Left cardiac atrium (tissue), 4 donors: ENCODE measurements around the gene AP5B1. TPM values are rescaled to one million over a fixed set of nuclear protein-coding genes. Genes with fewer than 3 reads are reported as not detected.

Experiments used
- ATAC-seq, 2 donors: fragments of 200-7000 bp; cut with Tn5 transposase; one replicate each; pipeline ENCODE4 v1.9.1; 2020; ENCODE audit warnings: mild to moderate bottlenecking in 2 of 2, moderate library complexity in 2 of 2
- DNase-seq: peaks from one replicate; pipeline ENCODE4 v3.0.0-alpha.2; 2020
- intact Hi-C, 2 donors: fragments of 100-400 bp; cut with DNase I; formaldehyde crosslinking; loops; one replicate each; pipeline versions ENCODE4 v1.14.1 to v1.15.1; 2022 to 2023
- total RNA-seq, 2 donors: library from RNA; stranded (reverse); fragmentation: NEBNext Ultra II Directional; extraction: Animal tissue kit (Norgen Biotek cat#: 25700); gene quantifications; one replicate each; pipeline ENCODE4 v1.2.1, GENCODE V29; 2021
- donor health status: DM: no; HTN: yes; CAD: no.
- donor health status: DM: no; HTN: yes; CAD: no; lungs with severe emphysema.
- donor health status: DM: yes; HTN: yes; CAD: no.
- donor health status: Dilated cardiomyopathy.

The AP5B1 gene
- total RNA-seq, 2 donors from 2014 or later: 9.2 to 15.0 TPM

- DNase-seq (no peak), ATAC-seq (no peak)
- intact Hi-C loops: no loop called here
These were observed 28.1 kb upstream of the AP5B1 start for GRCh38 chr11:65808744-65809341.

DNA sequence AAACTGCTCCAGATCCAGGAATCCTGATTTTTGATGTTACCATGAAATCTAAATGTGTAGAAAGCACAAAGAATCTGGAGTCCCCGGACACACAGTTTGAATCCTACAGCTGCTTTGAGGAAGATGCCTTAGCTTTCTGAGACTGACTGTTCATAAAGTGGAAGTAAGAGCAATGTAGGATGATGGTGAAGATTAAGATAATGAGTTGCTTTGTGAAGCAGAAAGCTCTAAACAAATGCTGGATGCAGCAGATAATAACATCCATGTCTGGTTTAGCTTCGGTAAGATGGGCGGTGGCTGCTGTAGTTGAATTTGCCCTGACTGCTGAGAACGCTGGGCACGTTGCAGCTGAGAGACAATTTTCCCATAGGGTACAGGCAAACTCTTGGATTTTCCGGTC lies 26.2 kb upstream of the AP5B1 start:
- ATAC-seq: no peak
- no peak for DNase-seq
- intact Hi-C loops: no loop called here

DNA sequence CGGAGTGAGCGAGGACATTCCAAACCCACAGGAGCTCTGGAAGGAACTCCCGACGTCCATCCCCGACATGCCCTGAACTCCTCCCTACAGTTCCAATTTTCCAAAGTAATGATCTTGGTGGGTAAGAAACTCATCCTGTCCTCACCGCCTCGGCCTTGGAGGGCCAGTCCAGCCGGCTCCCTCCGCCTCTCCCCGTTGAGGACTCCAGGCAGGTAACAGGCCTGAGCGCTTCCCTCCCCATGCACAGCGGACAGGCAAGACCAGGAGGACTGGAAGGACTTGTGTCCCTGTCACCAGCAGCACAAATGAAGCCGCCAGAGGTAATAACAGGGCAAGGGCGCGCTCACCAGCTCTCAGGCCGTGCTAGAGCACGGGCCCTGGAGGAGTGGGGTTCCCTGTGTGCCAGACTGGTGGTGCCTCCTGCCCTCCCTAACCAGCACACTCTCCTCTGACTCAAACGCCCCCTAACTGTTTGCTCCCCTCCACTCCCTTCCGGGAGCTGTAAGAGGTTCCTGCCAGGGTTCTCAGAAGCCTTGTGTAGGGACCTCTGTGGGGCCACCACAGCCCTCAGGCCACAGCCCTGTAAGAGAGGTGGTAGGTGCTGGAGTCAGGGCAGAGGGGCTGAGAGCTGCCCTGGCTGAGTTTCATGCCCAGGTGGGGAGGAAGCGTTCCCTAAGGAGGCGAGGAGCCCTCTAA lies 23.2 kb upstream of the AP5B1 start:
- ATAC-seq (no peak), DNase-seq (no peak)
- intact Hi-C loops: no loop called here

GRCh38 chr11:65802841-65803240 lies 22.1 kb upstream of the AP5B1 start:
- DNase-seq: no peak
- intact Hi-C loops: no loop called here
- no peak for ATAC-seq

GRCh38 chr11:65801153-65801987 lies 20.6 kb upstream of the AP5B1 start:
- ATAC-seq: no peak
- no peak for DNase-seq
- intact Hi-C loops: no loop called here

DNA sequence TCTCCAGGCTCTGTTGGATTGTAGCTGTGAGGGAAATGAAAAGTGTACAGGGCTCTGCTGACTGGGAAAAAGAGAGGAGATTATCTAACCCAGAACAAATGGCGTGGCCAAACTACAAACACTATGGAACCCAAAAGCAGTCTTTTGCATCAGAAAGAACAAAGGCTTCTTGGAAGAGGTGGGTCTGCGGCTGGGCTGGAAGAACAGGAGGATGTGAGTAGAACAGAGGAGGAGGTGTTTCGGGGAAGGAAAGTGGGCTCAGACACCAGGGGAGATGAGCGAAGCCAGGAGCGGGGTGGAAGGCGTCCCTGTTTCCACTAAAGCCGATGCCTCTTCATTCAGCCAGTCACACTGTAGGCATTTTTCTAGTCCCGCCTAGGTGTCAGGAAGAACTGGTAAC lies 18.1 kb upstream of the AP5B1 start:
- no peak for ATAC-seq
- no peak for DNase-seq
- intact Hi-C loops: no loop called here

DNA sequence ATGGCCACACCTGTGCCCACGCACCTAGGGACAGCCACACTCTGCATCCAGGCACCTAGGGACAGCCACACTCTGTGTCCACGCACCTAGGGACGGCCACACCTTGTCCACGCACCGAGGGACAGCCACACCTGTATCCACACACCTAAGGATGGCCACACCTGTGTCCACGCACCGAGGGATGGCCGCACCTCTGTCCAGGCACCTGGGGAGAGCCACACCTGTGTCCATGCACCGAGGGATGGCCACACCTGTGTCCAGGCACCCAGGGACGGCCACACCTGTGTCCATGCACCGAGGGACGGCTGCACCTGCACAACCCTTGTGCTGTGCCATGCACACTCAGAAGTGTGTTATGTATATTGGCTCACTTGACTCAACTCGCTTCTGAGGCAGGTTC lies 16.9 kb upstream of the AP5B1 start:
- intact Hi-C loops: no loop called here
- DNase-seq (no peak), ATAC-seq (no peak)

DNA sequence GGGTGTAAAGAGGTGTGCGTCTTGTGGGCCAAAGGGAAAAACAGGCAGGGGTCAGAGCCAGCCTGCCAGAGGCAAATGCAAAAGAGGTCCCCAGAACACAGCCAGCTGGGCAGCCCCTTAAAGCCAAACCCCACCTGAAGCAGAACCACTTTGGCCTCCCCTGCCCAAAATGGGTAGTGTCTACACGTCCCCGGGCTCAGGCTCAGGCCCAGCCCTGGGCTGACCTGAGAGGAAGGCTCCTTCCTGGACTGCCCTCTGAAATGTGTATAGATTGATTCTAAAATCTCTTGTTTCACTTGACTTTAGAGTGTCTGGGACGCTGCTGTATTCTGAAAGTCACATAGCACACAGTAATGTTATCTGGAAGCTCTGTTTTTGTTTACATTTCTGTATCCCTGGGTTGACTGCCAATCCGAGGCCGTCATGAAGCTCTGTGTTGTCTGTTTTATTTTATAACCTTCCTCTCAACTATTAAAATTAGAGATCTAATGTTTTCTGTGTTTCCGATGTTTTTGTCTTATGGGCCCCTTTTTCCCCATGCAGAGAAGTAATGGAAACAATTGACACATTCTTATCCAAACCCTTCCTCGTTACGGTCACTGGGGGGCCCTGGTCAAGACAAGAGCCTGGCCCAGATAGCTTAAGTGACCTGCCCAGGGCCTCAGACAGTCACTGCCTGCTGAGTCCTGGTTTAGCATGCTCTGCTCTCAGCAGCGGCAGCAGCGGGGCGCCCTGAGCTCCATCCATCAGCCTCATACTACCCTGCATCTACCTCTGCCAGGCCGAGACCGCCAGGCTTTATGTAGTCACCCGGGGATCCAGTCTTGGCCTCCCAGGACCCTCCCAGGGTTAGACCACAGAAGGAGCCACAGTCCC lies 16.2 kb upstream of the AP5B1 start:
- no peak for DNase-seq
- no peak for ATAC-seq
- intact Hi-C loops: no loop called here

GRCh38 chr11:65794570-65795510 lies 14.1 kb upstream of the AP5B1 start:
- DNase-seq: no peak
- intact Hi-C loops: no loop called here
- no peak for ATAC-seq

GRCh38 chr11:65793625-65794400 lies 13.0 kb upstream of the AP5B1 start:
- no peak for ATAC-seq
- intact Hi-C loops: no loop called here

GRCh38 chr11:65793144-65793581 lies 12.4 kb upstream of the AP5B1 start:
- ATAC-seq: peak; percentile 27 to 51
- no peak for DNase-seq
- intact Hi-C loops: no loop called here

More at GRCh38 chr11:65793625-65794400, 13.0 kb upstream of the AP5B1 start:
- no peak for DNase-seq

DNA sequence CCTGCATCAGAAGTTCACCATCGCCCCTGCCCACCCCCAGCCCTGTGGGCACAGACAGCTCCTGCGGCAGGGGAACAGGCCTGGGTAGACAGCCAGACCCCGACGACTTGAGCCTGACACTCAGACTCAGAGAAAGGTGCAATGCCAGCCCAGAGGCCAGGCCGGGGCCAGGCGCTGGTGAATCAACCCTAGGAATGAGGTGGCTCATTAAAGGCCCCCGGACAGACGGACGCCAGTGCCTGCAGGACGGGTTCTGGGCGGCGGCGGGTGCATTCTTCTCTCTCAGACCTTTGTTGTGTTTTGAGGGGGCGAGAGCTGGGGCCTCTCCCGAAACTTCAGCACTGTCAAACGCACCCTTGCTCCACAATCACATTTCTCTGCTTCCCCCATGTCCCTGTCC lies 11.7 kb upstream of the AP5B1 start:
- ATAC-seq (no peak), DNase-seq (no peak)
- intact Hi-C loops: no loop called here

GRCh38 chr11:65791719-65792213 lies 11.0 kb upstream of the AP5B1 start:
- DNase-seq (no peak), ATAC-seq (no peak)
- intact Hi-C loops: no loop called here

DNA sequence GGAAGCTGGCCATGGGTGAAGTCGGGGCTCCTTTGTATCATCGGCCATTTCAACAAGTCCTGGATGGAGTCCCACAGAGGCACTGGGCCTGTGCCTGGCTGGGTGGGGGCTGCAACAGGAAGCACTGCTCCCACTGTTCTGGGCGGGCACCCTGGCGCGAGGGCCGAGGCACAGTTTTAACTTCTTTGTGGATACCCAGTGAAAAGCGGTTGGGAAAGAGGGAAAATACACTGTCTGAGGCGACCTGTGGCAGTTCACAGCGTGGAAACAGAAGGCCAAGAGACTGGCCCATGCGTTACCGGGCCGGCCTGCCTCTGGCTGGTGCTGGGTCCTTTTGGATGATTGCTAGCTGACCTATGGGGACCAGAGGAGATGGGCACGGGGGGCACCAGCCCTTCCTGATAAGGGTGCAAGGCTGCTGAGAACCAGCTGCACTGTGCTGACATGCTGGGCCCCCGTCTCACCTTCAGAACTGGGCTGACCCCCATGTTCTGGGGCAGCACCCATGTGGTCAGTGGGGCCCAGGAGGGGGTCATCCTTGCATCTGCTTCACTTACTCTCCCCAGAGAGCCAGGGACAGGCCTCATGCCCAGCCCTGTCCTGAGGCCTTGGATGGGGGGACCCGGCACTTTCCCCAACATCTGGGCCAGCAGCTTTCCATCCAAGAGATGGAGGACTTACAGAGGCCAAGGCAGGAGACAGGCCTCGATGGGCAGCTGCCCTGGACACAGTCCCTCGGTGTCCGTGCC lies 10.3 kb upstream of the AP5B1 start:
- no peak for ATAC-seq
- no peak for DNase-seq
- intact Hi-C loops: no loop called here

DNA sequence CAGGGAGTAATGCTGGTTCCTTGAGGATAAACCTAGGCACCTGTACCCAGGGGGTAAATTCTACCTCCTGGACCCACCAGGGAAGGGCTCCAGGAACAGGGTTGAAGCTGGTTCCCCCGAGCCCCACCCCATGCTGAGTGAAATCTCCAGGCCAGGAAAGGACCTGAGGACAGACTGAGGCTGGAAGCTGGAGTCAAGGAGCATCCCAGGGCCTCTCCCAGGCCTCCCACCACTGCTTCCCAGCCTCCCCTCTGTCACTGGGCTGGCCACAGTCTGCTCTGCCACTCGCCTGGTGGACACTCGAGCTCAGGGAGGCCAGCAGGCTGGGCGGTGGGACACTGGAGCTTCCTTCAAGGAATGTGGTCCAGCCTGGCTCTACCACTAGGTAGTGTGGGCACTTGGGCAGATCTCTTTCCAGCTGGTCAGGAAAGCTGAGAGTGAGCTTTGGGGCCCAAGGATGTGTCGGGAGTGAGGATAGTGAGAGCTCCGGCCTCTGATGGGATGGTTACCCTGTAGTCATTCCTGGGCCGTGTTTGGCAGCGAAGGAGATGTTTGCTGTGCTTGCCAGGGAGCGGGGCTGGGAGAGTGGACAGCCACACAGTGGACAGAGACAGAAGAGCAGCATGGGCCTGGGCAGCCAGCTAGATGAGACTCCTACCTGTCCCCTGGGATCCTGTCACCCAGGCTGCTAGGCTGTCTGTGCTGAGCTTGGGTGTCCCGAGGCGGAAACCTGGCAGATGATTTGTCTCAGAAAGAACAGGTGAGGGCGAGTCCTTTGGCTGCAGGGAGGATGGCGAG lies 9.5 kb upstream of the AP5B1 start:
- DNase-seq: no peak
- ATAC-seq: no peak
- intact Hi-C loops: no loop called here
